HG03442 (cell line): Measurements from ENCODE around the gene MEFV.
"Not testable (repeated sequence)": the region's sequence is repeated elsewhere in the genome, so short reads cannot be mapped to it uniquely, and the experiment has no call there.

Experiments
- ATAC-seq: cut with Tn5 transposase; IDR thresholded peaks from one replicate; pipeline ENCODE4 v1.9.1; 2021; ENCODE audit warnings: mild to moderate bottlenecking, moderate library complexity; ENCODE audit not compliant: unreplicated experiment

Gene MEFV

GRCh38 chr16:3270718-3271117, 14.3 kb upstream of the MEFV start:
- not testable (repeated sequence) for ATAC-seq

- ATAC-seq, result no peak
Observed at GRCh38 chr16:3268294-3268693, 11.9 kb upstream of the MEFV start.

GRCh38 chr16:3266873-3267537, 10.6 kb upstream of the MEFV start:
- ATAC-seq, result no peak

- peak; percentile 82 for ATAC-seq
Observed at GRCh38 chr16:3264137-3265036, 8.0 kb upstream of the MEFV start.

GRCh38 chr16:3262517-3262916, 6.1 kb upstream of the MEFV start:
- no peak for ATAC-seq

GRCh38 chr16:3259836-3260235, 3.4 kb upstream of the MEFV start:
- no peak for ATAC-seq

- ATAC-seq, result no peak
Observed at GRCh38 chr16:3256866-3257465, 533 bp upstream of the MEFV start.

GRCh38 chr16:3254309-3254708, 2.1 kb downstream of the MEFV start:
- ATAC-seq, result no peak

- no peak for ATAC-seq
Observed at GRCh38 chr16:3252967-3253366, 3.5 kb downstream of the MEFV start.

GRCh38 chr16:3249451-3249850, 7.0 kb downstream of the MEFV start:
- ATAC-seq, result no peak

GRCh38 chr16:3249020-3249419, 7.4 kb downstream of the MEFV start:
- no peak for ATAC-seq

GRCh38 chr16:3248596-3248995, 7.8 kb downstream of the MEFV start:
- no peak for ATAC-seq

- ATAC-seq, result no peak
Observed at GRCh38 chr16:3246876-3247275, 9.6 kb downstream of the MEFV start.

- ATAC-seq, result no peak
Observed at GRCh38 chr16:3246002-3246401, 10.4 kb downstream of the MEFV start.

- ATAC-seq, result no peak
Observed at GRCh38 chr16:3243882-3244281, 12.6 kb downstream of the MEFV start.

GRCh38 chr16:3242709-3243108, 13.7 kb downstream of the MEFV start:
- no peak for ATAC-seq

GRCh38 chr16:3241761-3242160, 14.7 kb downstream of the MEFV start:
- no peak for ATAC-seq

GRCh38 chr16:3235856-3236669, 20.4 kb downstream of the MEFV start:
- no peak for ATAC-seq

GRCh38 chr16:3234857-3235561, 21.4 kb downstream of the MEFV start, which contains the start of gene ZNF200:
ZNF200 (minus strand) TSS chr16:3235158; CDS start chr16:3233755, 1,403 bp downstream.
- peak; percentile 84 for ATAC-seq

- no peak for ATAC-seq
Observed at GRCh38 chr16:3234543-3234856, 21.9 kb downstream of the MEFV start.
